Type B pancreatic cell (in vitro differentiated cells): ENCODE measurements around the gene PFKFB3. TPM values are rescaled to one million over a fixed set of nuclear protein-coding genes. Genes with fewer than 3 reads are reported as not detected.
"Not testable (repeated sequence)": the region's sequence is repeated elsewhere in the genome, so short reads cannot be mapped to it uniquely, and the experiment has no call there.

Experiments used
- DNase-seq: peaks from one replicate; pipeline ENCODE4 v3.0.0; 2021; ENCODE audit warnings: mixed read lengths; ENCODE audit not compliant: unreplicated experiment; ENCODE audit errors: extremely low spot score
- H3K27ac Mint-ChIP-seq: 2 replicates; pipeline ENCODE4 v1.8.0; 2021; ENCODE audit warnings: mild to moderate bottlenecking, mixed read lengths
- H3K27me3 Mint-ChIP-seq: 2 replicates; pipeline ENCODE4 v1.8.0; 2021; ENCODE audit warnings: mixed read lengths
- H3K36me3 Mint-ChIP-seq: 2 replicates; pipeline ENCODE4 v1.8.0; 2021; ENCODE audit warnings: mixed read lengths
- H3K4me1 Mint-ChIP-seq: one replicate; pipeline ENCODE4 v1.8.0; 2021; ENCODE audit warnings: mixed read lengths; ENCODE audit not compliant: unreplicated experiment
- H3K4me3 Mint-ChIP-seq: 2 replicates; pipeline ENCODE4 v1.8.0; 2021; ENCODE audit warnings: mild to moderate bottlenecking, mixed read lengths
- H3K9me3 Mint-ChIP-seq: 2 replicates; pipeline ENCODE4 v1.8.0; 2021; ENCODE audit warnings: mixed read lengths
- CTCF ChIP-seq: fragments of 200-600 bp; sonication (generic); conservative IDR thresholded peaks from 2 replicates; pipeline ENCODE4 v1.5.0; 2021; ENCODE audit warnings: antibody characterized with exemption, mild to moderate bottlenecking
- total RNA-seq: library from RNA; stranded (reverse); gene quantifications from 2 replicates; pipeline ENCODE4 v1.2.1, GENCODE V29; 2021; ENCODE audit warnings: low replicate concordance

The PFKFB3 gene
- total RNA-seq, 1 donor from 2014 or later, result 30.2 TPM

GRCh38 chr10:6162589-6163356 lies 40.0 kb upstream of the PFKFB3 start:
- peaks cover 7% of the 10 kb centered on the region for H3K36me3 Mint-ChIP-seq
- H3K4me1 Mint-ChIP-seq, result peaks cover 26% of the 10 kb centered on the region
- H3K27ac Mint-ChIP-seq, result peak overlapping the region; percentile 7
- no peaks in the 10 kb centered on the region for H3K27me3 Mint-ChIP-seq
- DNase-seq, result no peak
- H3K4me3 Mint-ChIP-seq, result peak overlapping the region; percentile 79
- no peaks in the 10 kb centered on the region for H3K9me3 Mint-ChIP-seq
- no peak for TF ChIP-seq CTCF

- peaks cover 9% of the 10 kb centered on the region for H3K36me3 Mint-ChIP-seq
- H3K9me3 Mint-ChIP-seq, result no peaks in the 10 kb centered on the region
- no peaks in the 10 kb centered on the region for H3K27me3 Mint-ChIP-seq
- H3K27ac Mint-ChIP-seq, result peak overlapping the region; percentile 90
- peak overlapping the region; percentile 94 for H3K4me3 Mint-ChIP-seq
- no peak for TF ChIP-seq CTCF
- H3K4me1 Mint-ChIP-seq, result peaks cover 26% of the 10 kb centered on the region
- DNase-seq, result peak; percentile 85
Measured at GRCh38 chr10:6163364-6164270, 39.1 kb upstream of the PFKFB3 start.

- Mint-ChIP-seq H3K36me3 (peaks cover 9% of the 10 kb centered on the region), H3K27me3 (no peaks in the 10 kb centered on the region), H3K9me3 (no peaks in the 10 kb centered on the region), H3K4me3 (peak overlapping the region; percentile 94), H3K27ac (peak overlapping the region; percentile 90), H3K4me1 (peaks cover 34% of the 10 kb centered on the region)
- TF ChIP-seq CTCF, result no peak
- DNase-seq, result no peak
Measured at GRCh38 chr10:6164271-6165095, 38.2 kb upstream of the PFKFB3 start.

GRCh38 chr10:6165221-6165725 lies 37.5 kb upstream of the PFKFB3 start:
- peaks cover 9% of the 10 kb centered on the region for H3K36me3 Mint-ChIP-seq
- H3K9me3 Mint-ChIP-seq, result no peaks in the 10 kb centered on the region
- no peaks in the 10 kb centered on the region for H3K27me3 Mint-ChIP-seq
- peaks cover 35% of the 10 kb centered on the region for H3K4me1 Mint-ChIP-seq
- no peak for TF ChIP-seq CTCF
- no peak overlapping the region for H3K27ac Mint-ChIP-seq
- no peak for DNase-seq
- peak overlapping the region; percentile 94 for H3K4me3 Mint-ChIP-seq

GRCh38 chr10:6165933-6166332 lies 36.8 kb upstream of the PFKFB3 start:
- not testable (repeated sequence) for DNase-seq, H3K36me3 Mint-ChIP-seq, H3K27ac Mint-ChIP-seq, H3K27me3 Mint-ChIP-seq, H3K9me3 Mint-ChIP-seq
- H3K4me1 Mint-ChIP-seq, result peaks cover 35% of the 10 kb centered on the region
- peak overlapping the region; percentile 94 for H3K4me3 Mint-ChIP-seq
